Measurements from ENCODE around the gene INPP4B. TPM values are rescaled to one million over a fixed set of nuclear protein-coding genes. Genes with fewer than 3 reads are reported as not detected.

Gene INPP4B
- total RNA-seq, 1 experiment from 2014 or later = 41.0 TPM

DNA sequence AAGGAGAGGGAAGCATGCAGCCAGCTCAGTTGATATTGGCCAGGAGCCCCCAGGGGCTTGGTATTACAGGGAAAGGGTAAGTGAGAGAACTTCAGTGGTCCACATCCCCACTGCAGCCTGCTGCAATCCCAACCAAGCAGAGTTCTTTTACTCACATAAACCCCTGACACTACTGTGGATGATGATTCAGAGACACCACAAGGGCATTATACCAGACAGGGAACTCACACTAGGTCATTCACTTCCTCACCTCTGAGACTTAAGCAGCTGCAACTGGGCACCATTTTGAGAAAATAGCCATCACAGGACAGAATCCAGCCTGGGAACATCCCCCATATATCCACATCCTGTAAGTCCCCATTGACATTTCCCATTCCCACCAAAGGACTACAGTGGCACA, 248.0 kb downstream of the INPP4B start:
- no peaks in the 10 kb centered on the region for H3K9me2 ChIP-seq (replicated peaks; ENCODE audit: low read length)
- no peak overlapping the region for H2AFZ ChIP-seq (ENCODE audit: low read length)
- ATAC-seq (no peak), DNase-seq (no peak)
- no peaks in the 10 kb centered on the region for H3F3A ChIP-seq (ENCODE audit: low read length, unreplicated experiment)
- intact Hi-C loops (cut with micrococcal nuclease) = no loop called here
- 0 out of 2 replicates have a peak, but pooled peaks cover 6% of the 10 kb centered on the region for H3K9me3 ChIP-seq (ENCODE audit: low read length)
- TF ChIP-seq, protein P1, sequence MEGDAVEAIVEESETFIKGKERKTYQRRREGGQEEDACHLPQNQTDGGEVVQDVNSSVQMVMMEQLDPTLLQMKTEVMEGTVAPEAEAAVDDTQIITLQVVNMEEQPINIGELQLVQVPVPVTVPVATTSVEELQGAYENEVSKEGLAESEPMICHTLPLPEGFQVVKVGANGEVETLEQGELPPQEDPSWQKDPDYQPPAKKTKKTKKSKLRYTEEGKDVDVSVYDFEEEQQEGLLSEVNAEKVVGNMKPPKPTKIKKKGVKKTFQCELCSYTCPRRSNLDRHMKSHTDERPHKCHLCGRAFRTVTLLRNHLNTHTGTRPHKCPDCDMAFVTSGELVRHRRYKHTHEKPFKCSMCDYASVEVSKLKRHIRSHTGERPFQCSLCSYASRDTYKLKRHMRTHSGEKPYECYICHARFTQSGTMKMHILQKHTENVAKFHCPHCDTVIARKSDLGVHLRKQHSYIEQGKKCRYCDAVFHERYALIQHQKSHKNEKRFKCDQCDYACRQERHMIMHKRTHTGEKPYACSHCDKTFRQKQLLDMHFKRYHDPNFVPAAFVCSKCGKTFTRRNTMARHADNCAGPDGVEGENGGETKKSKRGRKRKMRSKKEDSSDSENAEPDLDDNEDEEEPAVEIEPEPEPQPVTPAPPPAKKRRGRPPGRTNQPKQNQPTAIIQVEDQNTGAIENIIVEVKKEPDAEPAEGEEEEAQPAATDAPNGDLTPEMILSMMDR (conservative IDR thresholded peaks at IDR 0.05; ENCODE audit: low read depth, low read length) = no peak
- TF ChIP-seq EZH2 (IDR thresholded peaks at IDR 0.05; ENCODE audit: low read length, unreplicated experiment) = no peak
- TF ChIP-seq EZH2phosphoT487 (IDR thresholded peaks at IDR 0.05; ENCODE audit: borderline replicate concordance, low read length) = no peak
- H3K4me2 ChIP-seq (ENCODE audit: low read length) = no peak overlapping the region
- H3K4me3 ChIP-seq (ENCODE audit: low read length) = no peak overlapping the region
- H3K9ac ChIP-seq (ENCODE audit: low read length) = no peak overlapping the region
- no peak overlapping the region for H3K27ac ChIP-seq (ENCODE audit: low read length)
- H3K27me3 ChIP-seq (ENCODE audit: low read length) = no peaks in the 10 kb centered on the region
- no peaks in the 10 kb centered on the region for H4K20me1 ChIP-seq (ENCODE audit: low read length)
- CTCF ChIA-PET = no interaction called here
- H3K4me1 ChIP-seq (ENCODE audit: insufficient read depth, low read length) = peaks cover 27% of the 10 kb centered on the region
- H3K79me2 ChIP-seq (ENCODE audit: low read length) = peaks cover 6% of the 10 kb centered on the region; the same call in 1 of the 2 replicates
- BruUV-seq (replicated peaks) = no TSS peak
- POLR2A ChIA-PET (ENCODE audit: unreplicated experiment) = no interaction called here
- H3K36me3 ChIP-seq (ENCODE audit: low read depth, low read length) = no peaks in the 10 kb centered on the region

- H3K9me2 ChIP-seq (replicated peaks; ENCODE audit: low read length) = no peaks in the 10 kb centered on the region
- CTCF ChIA-PET = no interaction called here
- POLR2A ChIA-PET (ENCODE audit: unreplicated experiment) = no interaction called here
- H3F3A ChIP-seq (ENCODE audit: low read length, unreplicated experiment) = no peaks in the 10 kb centered on the region
- H2AFZ ChIP-seq (ENCODE audit: low read length) = no peak overlapping the region
- no TSS peak for BruUV-seq (replicated peaks)
- ATAC-seq (no peak), DNase-seq (no peak)
- no peaks in the 10 kb centered on the region for H3K9me3 ChIP-seq (ENCODE audit: low read length)
- H4K20me1 ChIP-seq (ENCODE audit: low read length) = no peaks in the 10 kb centered on the region
- no peak for TF ChIP-seq EZH2phosphoT487 (IDR thresholded peaks at IDR 0.05; ENCODE audit: borderline replicate concordance, low read length)
- no peak for TF ChIP-seq EZH2 (IDR thresholded peaks at IDR 0.05; ENCODE audit: low read length, unreplicated experiment)
- TF ChIP-seq, protein P1 (conservative IDR thresholded peaks at IDR 0.05; ENCODE audit: low read depth, low read length) = no peak
- H3K4me3 ChIP-seq (ENCODE audit: low read length) = no peak overlapping the region
- intact Hi-C loops (cut with micrococcal nuclease) = no loop called here
- H3K79me2 ChIP-seq (ENCODE audit: low read length) = peaks cover 6% of the 10 kb centered on the region; the same call in 1 of the 2 replicates
- peaks cover 27% of the 10 kb centered on the region for H3K4me1 ChIP-seq (ENCODE audit: insufficient read depth, low read length)
- H3K27ac ChIP-seq (ENCODE audit: low read length) = no peak overlapping the region
- no peak overlapping the region for H3K9ac ChIP-seq (ENCODE audit: low read length)
- H3K27me3 ChIP-seq (ENCODE audit: low read length) = no peaks in the 10 kb centered on the region
- no peak overlapping the region for H3K4me2 ChIP-seq (ENCODE audit: low read length)
- no peaks in the 10 kb centered on the region for H3K36me3 ChIP-seq (ENCODE audit: low read depth, low read length)
These were observed 249.5 kb downstream of the INPP4B start for GRCh38 chr4:142596595-142596994.

DNA sequence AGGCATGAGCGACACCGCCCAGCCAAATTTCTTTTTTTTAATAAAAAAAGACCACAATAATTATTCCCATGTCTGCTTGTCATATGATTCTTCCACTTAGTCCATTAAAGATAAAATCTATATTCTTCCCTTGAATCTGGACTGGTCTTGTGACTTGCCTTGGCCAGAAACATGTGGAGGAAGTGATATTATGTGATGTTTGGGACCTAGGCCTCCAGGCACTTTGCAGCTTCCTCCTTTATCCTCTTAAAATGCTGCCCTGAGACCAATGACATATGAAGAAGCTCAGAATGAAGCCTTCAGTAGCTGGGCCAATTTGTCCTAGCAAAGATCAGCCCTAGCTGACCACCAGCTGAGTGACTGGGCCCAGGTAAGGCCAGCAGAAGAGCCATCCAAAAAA, 250.0 kb downstream of the INPP4B start:
- POLR2A ChIA-PET (ENCODE audit: unreplicated experiment) = no interaction called here
- no peak for TF ChIP-seq EZH2 (IDR thresholded peaks at IDR 0.05; ENCODE audit: low read length, unreplicated experiment)
- TF ChIP-seq, protein P1 (conservative IDR thresholded peaks at IDR 0.05; ENCODE audit: low read depth, low read length) = no peak
- TF ChIP-seq EZH2phosphoT487 (IDR thresholded peaks at IDR 0.05; ENCODE audit: borderline replicate concordance, low read length) = no peak
- H3F3A ChIP-seq (ENCODE audit: low read length, unreplicated experiment) = no peaks in the 10 kb centered on the region

More for the DNA sequence above, 250.0 kb downstream of the INPP4B start:
- Histone ChIP-seq H3K79me2 (ENCODE audit: low read length) (peaks cover 6% of the 10 kb centered on the region; the same call in 1 of the 2 replicates), H3K4me3 (ENCODE audit: low read length) (no peak overlapping the region), H3K27ac (ENCODE audit: low read length) (no peak overlapping the region), H4K20me1 (ENCODE audit: low read length) (no peaks in the 10 kb centered on the region), H3K36me3 (ENCODE audit: low read depth, low read length) (no peaks in the 10 kb centered on the region), H3K9me2 (replicated peaks; ENCODE audit: low read length) (no peaks in the 10 kb centered on the region), H3K9me3 (ENCODE audit: low read length) (no peaks in the 10 kb centered on the region), H3K9ac (ENCODE audit: low read length) (no peak overlapping the region), H2AFZ (ENCODE audit: low read length) (no peak overlapping the region), H3K27me3 (ENCODE audit: low read length) (no peaks in the 10 kb centered on the region), H3K4me1 (ENCODE audit: insufficient read depth, low read length) (peaks cover 26% of the 10 kb centered on the region), H3K4me2 (ENCODE audit: low read length) (no peak overlapping the region)
- DNase-seq = no peak
- intact Hi-C loops (cut with micrococcal nuclease) = no loop called here
- CTCF ChIA-PET = no interaction called here
- BruUV-seq (replicated peaks) = no TSS peak
- ATAC-seq = no peak

All from PC-3 (cell line).